GM21529 (cell line): Measurements from ENCODE around the gene CLBA1.

Experiments used
- ATAC-seq: cut with Tn5 transposase; IDR thresholded peaks from one replicate; pipeline ENCODE4 v1.9.1; 2021; ENCODE audit not compliant: unreplicated experiment

The CLBA1 gene

GRCh38 chr14:105005329-105005928 lies 19.8 kb downstream of the CLBA1 start:
- ATAC-seq, result no peak

DNA sequence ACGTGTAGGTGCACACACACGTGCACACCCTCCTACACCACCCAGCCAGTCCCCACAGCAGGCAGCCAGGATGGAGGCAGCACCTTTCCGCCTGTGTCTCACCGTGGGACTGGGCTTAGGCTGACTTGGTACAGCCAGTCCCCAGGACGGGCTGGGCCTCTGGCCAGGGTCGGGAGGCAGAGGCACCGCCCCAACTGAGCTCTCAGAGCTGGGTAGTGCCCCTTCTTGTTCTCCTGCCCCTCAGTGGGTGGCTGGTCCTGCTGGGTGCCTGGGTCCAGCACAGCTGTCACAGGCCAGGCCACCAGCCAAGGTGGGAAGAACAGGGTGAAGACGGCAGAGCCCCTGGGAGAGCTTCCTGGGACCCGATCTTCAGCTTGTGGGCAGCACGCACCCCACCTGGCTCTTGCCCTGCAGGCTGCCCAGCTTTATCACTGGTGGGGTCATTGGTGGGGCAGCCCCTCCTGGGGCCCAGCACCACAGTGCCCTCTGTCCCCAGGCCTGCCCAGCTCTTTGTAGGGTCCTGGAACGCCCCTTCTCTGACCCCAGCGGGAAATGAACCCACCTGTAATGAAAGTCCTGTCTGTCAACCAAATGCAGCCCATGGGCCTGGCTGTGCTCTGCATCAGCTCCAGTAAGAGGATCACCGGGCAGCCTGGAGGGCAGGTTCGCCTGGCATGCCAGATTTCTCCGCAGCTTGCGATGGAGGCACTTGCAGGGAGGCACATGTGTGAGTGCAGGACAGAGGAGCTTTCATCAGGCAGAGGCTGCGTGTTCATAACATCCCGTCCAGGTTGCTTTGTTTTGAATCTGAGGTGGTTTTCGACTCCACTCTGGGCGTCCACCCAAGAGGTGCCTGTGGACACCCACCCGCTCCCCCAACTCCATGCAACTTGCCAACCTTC lies 20.6 kb downstream of the CLBA1 start:
- no peak for ATAC-seq

DNA sequence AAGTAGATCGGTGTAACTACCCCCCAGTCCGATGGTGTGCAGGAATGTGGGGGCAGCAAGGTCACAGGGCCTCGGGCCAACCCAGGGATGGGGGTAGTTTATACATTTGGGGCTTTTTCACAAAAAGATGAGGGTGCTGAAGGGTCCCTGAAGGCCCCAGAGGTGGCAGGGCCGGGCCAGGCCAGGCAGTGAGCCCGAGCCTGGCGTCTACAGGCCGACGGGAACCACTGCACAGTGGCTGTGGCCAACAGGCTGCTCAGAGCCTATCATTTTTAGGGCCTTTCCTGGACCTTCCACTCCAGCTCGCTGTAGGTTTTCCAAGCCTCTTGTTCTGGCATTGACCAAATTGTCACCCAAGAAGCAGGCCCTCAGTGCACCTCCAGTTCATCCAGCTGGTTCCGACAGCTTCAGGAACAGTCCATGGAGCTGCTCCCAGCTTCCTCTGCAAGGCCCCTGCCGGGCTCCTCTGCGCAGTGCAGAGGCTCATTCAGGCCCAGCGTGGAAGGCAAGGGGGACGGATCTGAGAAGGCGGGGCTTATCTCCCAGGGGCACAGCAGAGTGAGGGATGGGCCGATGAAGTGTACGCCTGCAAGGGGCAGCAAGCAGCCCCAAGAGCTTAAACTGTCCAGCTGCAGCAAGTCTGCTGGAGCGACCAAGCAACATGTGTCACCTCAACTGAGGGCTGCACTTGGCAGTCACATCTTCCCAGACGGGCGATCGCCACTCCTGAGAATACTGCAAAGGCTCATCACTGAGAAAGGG lies 21.4 kb downstream of the CLBA1 start:
- ATAC-seq, result no peak

DNA sequence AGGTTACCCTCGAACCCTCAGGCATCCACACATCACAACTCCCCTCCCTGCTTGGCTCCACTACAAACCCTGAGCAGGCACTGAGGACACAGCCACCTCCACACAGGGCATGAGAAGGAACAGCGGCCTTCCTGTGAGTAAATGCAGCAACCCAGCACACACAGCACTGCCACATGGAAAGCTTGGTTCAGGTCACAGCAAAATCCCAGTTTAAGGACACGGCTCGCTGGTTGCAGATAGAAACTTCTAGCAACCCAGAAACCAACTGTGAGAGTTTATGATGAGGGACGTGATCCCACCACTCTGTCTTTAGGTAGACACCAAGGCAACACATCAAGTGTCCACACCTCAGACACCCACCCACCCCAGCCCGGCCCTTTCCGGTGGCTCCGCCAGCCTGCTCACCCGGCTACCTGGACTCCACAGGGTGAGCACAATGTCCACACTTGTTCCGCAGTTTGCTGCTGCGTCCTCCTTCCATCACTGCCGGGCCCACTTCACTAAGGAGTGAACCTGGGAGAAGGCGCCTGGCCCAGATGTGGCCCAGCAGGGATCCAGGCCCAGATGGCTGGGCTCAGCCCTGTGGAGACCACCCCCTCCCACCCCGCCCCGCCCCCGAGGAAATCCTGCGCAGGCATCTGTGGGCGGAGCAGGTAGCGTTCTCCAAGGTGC lies 22.1 kb downstream of the CLBA1 start:
- no peak for ATAC-seq

DNA sequence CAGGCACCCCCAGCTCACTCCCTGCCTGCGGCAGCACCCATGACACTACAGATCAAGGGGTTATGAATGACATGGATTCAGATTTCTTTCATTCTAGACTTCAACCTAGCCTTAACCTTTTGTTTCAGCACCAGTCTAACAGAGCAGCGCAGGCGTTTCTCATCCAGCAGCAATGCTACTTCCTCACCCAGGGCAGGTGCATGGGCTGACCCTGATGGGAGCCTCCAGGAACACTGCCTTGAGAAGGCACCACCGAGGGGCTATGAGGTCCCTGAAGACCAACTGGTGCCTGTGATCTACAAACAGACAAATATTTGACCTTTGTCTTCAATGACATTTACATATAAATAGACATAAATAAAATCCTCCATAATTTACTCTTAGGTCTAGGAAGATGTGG lies 24.5 kb downstream of the CLBA1 start:
- ATAC-seq, result no peak

GRCh38 chr14:105010891-105011291 lies 25.3 kb downstream of the CLBA1 start:
- ATAC-seq, result no peak

DNA sequence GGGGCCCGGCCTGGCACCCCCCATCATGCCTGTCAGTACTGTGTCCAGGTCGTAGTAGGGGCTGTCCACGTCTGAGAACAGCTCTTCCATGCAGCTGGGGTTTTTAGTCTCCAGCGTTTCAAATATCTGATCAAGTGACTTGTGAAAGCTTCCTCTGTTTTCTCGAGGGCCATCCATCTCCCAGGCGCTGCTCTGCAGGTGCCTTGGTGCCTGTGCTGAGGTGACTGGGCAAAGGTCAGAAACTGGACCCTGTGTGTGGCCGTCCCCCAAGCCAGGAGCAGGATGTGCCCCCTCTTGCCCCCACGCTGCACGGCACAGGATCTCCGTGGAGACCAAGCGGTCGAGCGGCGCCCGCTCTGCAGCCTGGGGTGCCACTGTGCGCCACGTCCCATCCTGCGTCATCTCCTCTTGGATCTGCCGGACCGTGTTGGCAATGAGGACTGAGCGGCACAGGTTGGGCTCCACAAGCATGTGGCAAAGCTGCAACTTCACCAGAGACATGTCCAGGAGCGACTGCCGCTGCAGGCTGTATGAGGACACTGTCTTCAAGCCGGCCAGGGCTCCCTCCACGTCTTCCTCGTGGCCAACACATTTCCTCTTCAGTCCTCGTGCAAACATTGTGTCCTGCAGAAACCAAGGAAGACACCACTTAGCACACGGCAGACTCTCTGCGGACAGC lies 25.9 kb downstream of the CLBA1 start:
- no peak for ATAC-seq

GRCh38 chr14:105012171-105012985 lies 26.8 kb downstream of the CLBA1 start:
- ATAC-seq, result no peak

DNA sequence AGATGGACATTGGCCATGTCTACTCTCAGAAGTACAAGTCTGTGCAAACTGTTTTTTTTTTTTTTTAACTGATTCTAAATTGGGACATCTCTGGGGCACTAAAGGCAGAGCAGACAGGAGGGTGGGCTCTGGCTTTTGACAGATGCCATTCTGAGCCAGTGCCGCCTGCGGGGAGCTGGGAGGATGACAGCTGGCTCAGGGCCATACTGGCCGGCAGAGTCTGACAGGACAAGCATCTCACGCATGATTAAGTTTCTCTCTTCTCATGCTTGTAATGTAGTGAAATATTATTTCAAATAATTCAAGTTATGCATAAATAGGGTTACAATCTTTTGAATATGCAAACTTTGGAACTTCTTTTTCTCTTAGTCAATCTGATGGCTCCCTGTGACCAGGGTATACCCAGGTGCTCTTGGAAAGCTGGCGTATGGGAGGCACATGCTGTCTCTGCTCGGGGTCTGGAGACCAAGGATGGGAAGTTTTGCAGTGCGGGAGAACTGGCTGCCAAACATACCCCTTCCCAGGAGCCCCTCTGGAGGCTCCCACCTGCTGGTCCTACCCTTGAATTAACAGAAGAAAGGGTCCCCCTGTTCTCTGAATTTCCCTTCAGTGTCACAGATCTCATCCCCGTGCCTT lies 27.7 kb downstream of the CLBA1 start:
- ATAC-seq, result no peak

DNA sequence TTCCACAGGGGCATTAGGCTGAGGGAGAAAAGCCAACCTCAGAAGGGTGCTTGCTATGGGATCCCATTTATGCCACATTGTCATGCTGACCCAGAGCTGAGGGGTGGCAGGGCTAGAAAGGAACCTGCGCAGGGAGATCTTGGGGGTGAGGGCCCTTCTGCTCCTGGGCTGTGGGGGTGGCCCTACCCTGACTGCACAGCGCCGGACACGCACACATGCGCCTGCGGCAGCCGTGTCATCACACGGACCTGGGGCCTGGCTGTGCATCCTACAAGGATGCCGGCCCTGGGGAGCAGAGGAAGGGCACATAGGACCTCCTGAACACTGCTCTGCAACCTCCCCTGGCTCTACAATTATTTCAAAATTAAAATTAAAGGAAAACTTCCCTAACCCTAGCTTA lies 28.4 kb downstream of the CLBA1 start:
- no peak for ATAC-seq

- ATAC-seq, result no peak
Observed at GRCh38 chr14:105014631-105015030, 29.0 kb downstream of the CLBA1 start.

DNA sequence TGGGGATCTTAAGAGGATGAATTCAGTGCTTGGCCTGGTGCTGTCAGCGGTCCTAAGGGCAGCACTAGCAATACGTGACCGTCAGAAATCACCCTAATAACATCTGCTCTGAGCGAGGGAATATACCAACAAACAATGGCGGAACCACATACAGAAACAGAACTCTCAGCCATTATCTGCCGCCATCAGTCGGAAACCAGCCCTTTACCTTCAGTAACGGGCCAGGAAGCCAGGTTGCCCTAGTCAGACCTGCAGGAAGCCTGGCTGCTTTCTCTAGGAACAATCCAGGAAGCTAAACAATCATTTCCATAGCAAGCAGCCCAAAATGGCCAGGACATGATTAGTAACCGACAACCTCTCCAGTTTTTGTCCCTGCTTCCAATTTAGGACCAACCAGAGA lies 29.7 kb downstream of the CLBA1 start:
- no peak for ATAC-seq

- ATAC-seq, result no peak
Observed at GRCh38 chr14:105015905-105016304, 30.3 kb downstream of the CLBA1 start.

DNA sequence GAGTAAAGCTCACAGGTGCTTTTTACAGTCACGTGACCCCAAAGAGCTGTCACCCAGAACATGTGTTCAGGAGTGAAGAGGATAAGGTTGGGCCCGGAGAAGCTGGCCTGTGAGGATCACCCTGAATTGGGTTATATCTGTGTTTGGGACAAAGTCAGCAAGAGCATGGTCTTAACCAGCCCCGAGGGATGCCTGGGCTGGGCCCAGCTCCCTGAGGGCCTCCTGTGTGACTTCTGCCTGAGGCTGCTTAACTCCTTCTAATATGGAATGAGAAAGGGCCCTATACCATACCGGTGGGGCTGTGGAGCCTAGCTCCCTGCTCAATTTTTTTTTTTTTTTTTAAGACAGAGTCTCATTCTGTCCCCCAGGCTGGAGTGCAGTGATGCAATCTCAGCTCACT lies 32.8 kb downstream of the CLBA1 start:
- no peak for ATAC-seq

GRCh38 chr14:105019861-105020814 lies 34.5 kb downstream of the CLBA1 start:
- ATAC-seq, result peak; percentile 25

DNA sequence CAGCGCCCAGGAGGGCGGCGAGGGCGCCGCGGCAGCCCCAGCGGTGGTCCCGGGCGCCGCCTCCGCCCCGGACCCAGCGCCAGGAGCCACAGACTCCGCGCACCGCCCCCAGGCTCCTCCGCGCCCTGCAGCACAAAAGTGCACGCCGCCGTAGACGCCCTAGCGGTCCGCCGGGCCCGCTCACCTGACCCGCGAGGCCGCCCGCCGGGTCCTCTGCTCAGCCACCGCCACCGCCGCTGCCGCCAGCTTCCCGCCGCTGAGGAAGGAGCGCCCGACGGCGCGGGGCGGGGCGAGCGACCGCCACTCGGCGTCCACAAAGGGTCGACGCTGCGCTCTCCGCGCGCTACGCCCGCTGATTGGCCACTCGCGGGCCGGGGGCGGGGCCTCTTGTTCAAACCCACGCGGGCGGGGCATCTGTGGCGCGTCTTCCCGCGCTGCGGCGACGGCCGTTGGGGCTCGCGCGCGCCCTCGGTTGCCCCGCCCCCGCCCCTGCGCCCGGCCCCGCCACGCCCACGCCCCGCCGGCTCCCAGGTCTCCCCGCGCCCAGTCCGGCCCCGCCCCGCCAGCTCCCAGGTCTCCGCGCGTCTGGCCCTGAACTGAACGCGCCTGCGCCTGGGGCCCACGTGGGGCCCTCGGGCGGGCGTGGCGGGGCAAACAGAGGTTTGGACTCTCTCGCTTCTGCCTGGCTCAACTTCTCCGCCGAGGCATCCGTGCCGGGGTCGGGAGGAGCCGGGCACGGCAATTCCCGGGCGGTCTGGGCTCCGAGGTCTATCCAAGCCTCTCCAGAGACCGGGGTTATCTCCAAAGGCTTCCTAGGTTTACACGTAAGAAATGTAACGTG lies 35.4 kb downstream of the CLBA1 start, which contains the start of gene CDCA4:
TSS of gene CDCA4 (minus strand) at position 269 of the 841 bp plus-strand sequence. CDS start 9,154 bp downstream, outside the sequence.
- peak; percentile 72 for ATAC-seq

- ATAC-seq, result no peak
Observed at GRCh38 chr14:105021656-105022275, 36.2 kb downstream of the CLBA1 start.
